ENCODE results near the gene BRF1. TPM values are rescaled to one million over a fixed set of nuclear protein-coding genes. Genes with fewer than 3 reads are reported as not detected.

BRF1 gene
- total RNA-seq, 1 donor from 2014 or later = 44.0 TPM

DNA sequence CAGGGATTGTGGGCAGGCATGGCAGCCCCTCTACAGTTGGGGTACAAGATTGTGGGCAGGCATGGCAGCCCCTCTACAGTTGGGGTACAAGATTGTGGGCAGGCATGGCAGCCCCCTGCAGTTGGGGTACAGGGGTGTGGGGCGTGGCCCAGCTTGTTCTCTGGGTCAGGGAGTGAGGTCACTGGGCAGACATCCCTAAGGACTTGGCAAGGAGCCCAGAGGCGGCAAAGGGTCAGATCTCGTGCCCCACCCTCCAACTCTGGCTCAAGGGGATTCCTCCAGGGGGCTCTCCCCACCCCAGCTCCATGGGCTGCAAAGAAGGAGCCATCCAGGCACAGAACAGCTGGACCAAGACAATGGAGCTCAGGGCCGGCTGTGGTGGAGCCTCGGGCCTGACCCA is 93.9 kb downstream of the BRF1 start:
- no peaks in the 10 kb centered on the region for H3K9me3 Mint-ChIP-seq
- no peak for DNase-seq (ENCODE audit: low spot score)
- no peaks in the 10 kb centered on the region for H3K27me3 Mint-ChIP-seq (ENCODE audit: low read depth)
- H3K27ac Mint-ChIP-seq = no peak overlapping the region
- no peak overlapping the region for H3K4me3 Mint-ChIP-seq (ENCODE audit: low read depth)
- intact Hi-C loops (cut with micrococcal nuclease) = no loop called here
- peaks cover 2% of the 10 kb centered on the region for H3K4me1 Mint-ChIP-seq (ENCODE audit: low read depth)
- no peaks in the 10 kb centered on the region for H3K36me3 Mint-ChIP-seq (ENCODE audit: low read depth)

DNA sequence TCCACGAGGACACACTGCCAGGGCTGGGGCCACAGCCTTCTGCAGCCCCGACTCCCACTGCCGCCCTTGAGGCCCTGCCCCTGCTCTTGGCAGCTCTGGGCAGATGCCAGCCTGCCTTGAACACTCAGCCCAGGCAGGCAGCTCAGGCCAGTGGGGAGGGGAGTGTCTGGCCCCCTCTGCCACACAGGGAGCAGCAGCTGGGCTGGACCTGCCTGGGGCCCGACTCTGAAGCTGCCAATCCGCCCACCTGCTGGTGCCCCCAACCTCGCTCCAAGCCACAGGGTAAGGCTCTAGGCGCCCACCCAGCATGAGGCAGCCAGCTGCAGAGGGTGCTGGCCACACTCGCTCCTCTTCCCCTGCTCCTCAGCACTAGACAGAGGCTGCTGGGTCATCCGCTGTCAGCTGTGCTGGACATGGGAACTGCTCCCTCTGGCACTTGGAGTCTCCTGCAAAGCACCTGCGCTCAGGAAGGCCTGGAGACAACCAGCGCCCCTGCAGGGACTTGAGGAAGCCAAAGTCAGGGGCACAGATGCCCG is 95.1 kb downstream of the BRF1 start:
- intact Hi-C loops (cut with micrococcal nuclease) = loop anchor here (2.0 kb wide), 1 partner anchor 25 kb away; the partner anchor contains the start of gene NUDT14
- Mint-ChIP-seq H3K36me3 (ENCODE audit: low read depth) (no peaks in the 10 kb centered on the region), H3K4me3 (ENCODE audit: low read depth) (no peak overlapping the region), H3K9me3 (no peaks in the 10 kb centered on the region), H3K27me3 (ENCODE audit: low read depth) (no peaks in the 10 kb centered on the region), H3K27ac (no peak overlapping the region), H3K4me1 (ENCODE audit: low read depth) (peaks cover 6% of the 10 kb centered on the region)
- DNase-seq (ENCODE audit: low spot score) = no peak

DNA sequence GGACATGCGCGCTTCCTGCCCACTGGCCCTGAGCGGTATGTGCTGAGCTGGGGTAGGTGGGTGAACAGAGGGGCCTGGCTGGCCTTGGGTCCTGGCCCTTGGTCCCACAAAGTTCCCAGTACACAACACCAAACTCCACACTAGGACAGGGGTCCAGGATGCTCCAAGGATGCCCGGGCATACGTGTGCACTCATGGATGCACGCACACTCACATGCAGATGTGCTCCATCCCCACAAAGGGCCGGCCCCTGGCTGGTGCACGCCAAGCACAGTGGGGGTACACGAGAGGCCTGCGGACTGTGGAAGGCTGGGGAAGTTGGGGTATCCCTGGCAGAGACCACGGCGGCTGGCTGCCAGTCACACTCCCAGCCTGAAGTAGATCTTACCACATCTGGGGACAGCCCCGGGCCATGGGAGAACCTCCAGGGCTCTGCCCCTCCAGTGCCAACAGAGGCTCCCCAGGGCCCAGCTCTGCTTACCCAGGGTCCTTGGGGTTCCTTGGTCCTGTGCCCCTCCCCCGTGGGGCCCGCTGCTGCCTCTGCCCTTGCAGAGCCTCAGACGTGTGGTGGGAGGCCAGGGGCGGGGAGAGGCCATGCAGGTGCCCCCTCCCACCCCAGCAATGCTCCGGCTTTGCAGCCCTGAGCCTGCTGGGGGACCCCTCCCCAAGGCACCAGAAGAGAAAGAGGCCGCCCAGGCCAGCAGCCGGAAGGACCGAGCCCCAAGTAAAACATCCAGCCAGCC is 95.7 kb downstream of the BRF1 start:
- Mint-ChIP-seq H3K4me3 (ENCODE audit: low read depth) (no peak overlapping the region), H3K27ac (no peak overlapping the region), H3K36me3 (ENCODE audit: low read depth) (no peaks in the 10 kb centered on the region), H3K27me3 (ENCODE audit: low read depth) (no peaks in the 10 kb centered on the region), H3K4me1 (ENCODE audit: low read depth) (peaks cover 6% of the 10 kb centered on the region), H3K9me3 (no peaks in the 10 kb centered on the region)
- no peak for DNase-seq (ENCODE audit: low spot score)
- intact Hi-C loops (cut with micrococcal nuclease) = loop anchor here (2.0 kb wide), 1 partner anchor 24 kb away; the partner anchor contains the start of gene NUDT14

DNA sequence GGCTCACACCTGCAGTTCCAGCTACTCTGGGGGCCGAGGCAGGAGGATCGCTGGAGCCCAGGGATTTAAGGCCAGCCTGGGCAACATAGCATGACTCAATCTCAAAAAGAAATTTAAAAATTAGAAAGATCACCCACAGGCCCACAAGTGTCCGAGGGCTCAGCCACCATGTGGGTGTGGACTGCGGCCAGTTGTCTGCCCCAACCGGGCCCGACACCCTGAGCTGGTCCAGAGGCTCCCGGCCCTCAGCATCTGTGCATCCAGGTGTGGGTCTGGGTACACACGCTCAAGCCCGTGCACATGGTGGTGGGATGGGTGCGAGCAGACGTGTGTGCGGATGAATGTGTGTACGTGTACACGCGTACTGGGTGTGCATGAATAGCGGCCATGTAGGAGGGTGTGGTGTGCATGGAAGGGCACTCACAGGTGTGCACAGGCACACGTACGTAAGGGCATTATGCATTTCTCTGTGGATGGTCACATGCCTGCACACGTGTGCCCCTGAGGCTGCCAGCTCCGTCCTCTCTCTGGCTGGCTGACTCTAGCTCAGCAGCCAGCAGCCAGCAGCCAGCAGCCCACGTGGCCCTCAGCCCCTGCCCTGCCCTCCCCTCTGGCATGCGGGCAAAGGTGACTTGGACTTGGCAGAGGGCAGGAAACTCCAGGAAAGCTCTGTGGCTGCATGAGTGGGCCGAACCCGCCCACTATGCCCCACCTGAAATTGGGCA is 96.4 kb downstream of the BRF1 start:
- Mint-ChIP-seq H3K9me3 (no peaks in the 10 kb centered on the region), H3K27me3 (ENCODE audit: low read depth) (no peaks in the 10 kb centered on the region), H3K27ac (no peak overlapping the region), H3K4me3 (ENCODE audit: low read depth) (no peak overlapping the region), H3K36me3 (ENCODE audit: low read depth) (no peaks in the 10 kb centered on the region), H3K4me1 (ENCODE audit: low read depth) (peaks cover 6% of the 10 kb centered on the region)
- intact Hi-C loops (cut with micrococcal nuclease) = loop anchor here (2.0 kb wide), 1 partner anchor 24 kb away; the partner anchor contains the start of gene NUDT14
- DNase-seq (ENCODE audit: low spot score) = no peak

DNA sequence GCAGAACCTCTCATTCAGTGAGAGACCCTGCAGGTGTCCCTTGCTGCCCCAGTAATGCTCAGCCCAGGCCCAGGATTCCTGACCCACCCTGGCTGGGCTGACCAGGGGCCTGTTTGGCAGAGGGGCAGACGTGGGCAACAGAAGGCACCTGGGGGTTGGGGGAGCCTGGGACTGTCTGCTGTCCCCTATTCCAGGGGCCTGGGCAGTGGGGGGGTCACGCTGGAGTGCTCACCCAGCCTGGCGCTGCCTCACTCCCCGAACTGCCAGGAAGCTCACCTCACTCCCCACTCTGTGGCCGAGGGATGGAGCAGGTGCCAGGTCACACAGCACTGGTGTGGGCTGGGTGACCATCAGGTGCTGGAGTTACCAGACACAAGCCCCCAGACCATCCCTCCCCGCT is 97.1 kb downstream of the BRF1 start:
- H3K9me3 Mint-ChIP-seq = no peaks in the 10 kb centered on the region
- no peaks in the 10 kb centered on the region for H3K36me3 Mint-ChIP-seq (ENCODE audit: low read depth)
- peaks cover 6% of the 10 kb centered on the region for H3K4me1 Mint-ChIP-seq (ENCODE audit: low read depth)
- no peak overlapping the region for H3K4me3 Mint-ChIP-seq (ENCODE audit: low read depth)
- H3K27me3 Mint-ChIP-seq (ENCODE audit: low read depth) = peaks cover 3% of the 10 kb centered on the region
- intact Hi-C loops (cut with micrococcal nuclease) = loop anchor here (1.0 to 2.0 kb wide), 2 partner anchors 23 to 149 kb away; partner anchors contain the start of gene NUDT14
- no peak for DNase-seq (ENCODE audit: low spot score)
- H3K27ac Mint-ChIP-seq = no peak overlapping the region

DNA sequence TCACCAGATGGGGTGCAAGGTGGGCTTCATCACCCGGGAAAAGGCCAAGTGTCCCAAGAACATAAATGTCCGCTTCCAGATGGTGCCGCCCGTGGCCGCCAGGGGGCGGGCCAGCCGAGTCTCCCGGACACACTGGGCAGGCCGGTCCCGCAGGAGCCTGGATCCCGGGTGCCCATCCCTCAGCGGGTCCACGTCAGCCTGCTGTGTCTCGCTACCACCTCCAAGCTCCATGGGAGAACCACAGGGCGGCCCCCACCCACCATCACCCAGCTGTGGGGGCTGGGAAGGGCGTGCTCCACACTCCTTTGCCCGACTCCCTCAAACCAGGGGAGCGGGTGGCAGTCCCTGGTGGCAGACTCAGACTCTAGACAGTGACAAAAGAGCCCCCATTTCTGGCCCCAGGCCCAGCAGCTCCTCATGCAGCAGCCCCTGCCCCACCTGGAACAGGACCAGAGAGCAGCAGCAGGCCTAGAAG is 97.7 kb downstream of the BRF1 start:
- Mint-ChIP-seq H3K27ac (no peak overlapping the region), H3K4me1 (ENCODE audit: low read depth) (peaks cover 6% of the 10 kb centered on the region), H3K27me3 (ENCODE audit: low read depth) (peaks cover 6% of the 10 kb centered on the region), H3K36me3 (ENCODE audit: low read depth) (no peaks in the 10 kb centered on the region), H3K4me3 (ENCODE audit: low read depth) (no peak overlapping the region), H3K9me3 (no peaks in the 10 kb centered on the region)
- peak; percentile 49 for DNase-seq (ENCODE audit: low spot score)
- intact Hi-C loops (cut with micrococcal nuclease) = loop anchor here (1.0 kb wide), 1 partner anchor 149 kb away; no protein-coding TSS in a partner anchor

DNA sequence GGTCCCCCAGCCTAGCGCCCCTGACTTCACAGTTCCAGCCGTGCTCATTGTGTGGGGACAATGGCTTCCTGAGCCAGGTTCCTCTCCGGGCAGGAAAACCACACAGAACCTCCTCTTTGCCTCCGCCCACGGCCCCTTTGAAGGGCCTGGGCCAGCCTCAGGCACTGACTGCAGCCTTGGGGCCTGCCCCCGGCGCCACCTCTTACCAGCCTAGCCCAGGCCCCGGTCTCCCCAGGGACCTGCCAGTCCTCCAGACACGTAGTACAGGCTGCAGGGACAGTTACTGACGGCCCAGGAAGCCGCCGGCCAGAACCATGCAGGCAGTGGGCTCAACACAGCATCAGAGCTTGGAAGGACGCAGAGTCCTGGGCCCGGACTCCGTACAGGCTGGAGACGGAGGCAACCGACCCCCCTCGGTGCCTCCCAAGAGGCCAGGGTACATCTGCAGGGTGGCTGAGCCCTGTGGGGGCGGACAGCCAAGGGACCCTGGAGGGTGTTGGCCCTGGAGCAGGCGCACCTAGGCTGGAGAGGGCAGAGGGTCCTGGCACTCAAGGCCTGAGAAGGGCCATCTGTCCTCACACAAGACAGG is 98.8 kb downstream of the BRF1 start:
- H3K27me3 Mint-ChIP-seq (ENCODE audit: low read depth) = peaks cover 12% of the 10 kb centered on the region
- H3K27ac Mint-ChIP-seq = no peak overlapping the region

DNA sequence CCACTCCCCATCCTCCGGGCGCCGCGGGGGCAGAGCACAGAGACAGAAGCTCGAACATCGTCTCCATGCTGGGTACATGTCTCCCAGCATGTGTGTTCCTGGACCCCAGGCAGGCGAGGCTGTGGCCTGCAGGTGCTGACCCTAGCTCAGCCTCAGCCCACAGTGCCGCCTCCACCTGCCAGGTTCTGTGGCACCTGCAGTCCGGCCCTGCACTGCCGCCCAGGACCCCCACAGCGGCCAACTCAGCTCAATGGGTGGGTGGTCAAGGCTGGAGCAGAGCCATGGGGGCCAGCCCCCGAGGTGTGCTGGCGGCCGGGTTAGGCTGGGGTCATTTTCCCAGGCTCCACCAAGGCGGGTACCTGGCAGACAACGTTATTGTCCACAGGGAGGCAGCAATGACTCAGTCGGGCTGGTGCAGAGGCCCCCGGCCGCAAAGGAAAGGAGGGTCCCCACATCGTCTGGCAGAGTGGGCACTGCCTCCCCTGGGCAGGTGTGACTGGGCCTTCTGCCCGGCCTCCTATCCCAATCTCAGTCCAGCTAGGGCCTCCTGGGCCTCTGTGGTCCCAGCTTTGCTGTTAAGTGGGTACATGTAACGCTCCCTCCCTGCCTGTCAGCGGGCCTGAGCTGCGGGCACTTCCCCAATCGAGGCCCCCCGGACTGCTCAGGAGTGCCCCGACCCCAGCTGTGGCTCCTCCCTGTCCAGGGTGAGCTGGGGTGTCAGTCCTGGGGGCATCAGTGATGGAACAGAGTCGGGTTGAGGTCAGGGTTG is 99.5 kb downstream of the BRF1 start:
- Mint-ChIP-seq H3K36me3 (ENCODE audit: low read depth) (no peaks in the 10 kb centered on the region), H3K9me3 (no peaks in the 10 kb centered on the region), H3K4me1 (ENCODE audit: low read depth) (peaks cover 6% of the 10 kb centered on the region), H3K27me3 (ENCODE audit: low read depth) (peaks cover 12% of the 10 kb centered on the region), H3K4me3 (ENCODE audit: low read depth) (no peak overlapping the region), H3K27ac (no peak overlapping the region)
- intact Hi-C loops (cut with micrococcal nuclease) = no loop called here
- DNase-seq (ENCODE audit: low spot score) = no peak

More for the DNA sequence above, 98.8 kb downstream of the BRF1 start:
- no peaks in the 10 kb centered on the region for H3K36me3 Mint-ChIP-seq (ENCODE audit: low read depth)
- H3K4me3 Mint-ChIP-seq (ENCODE audit: low read depth) = no peak overlapping the region
- no peaks in the 10 kb centered on the region for H3K9me3 Mint-ChIP-seq
- intact Hi-C loops (cut with micrococcal nuclease) = no loop called here
- H3K4me1 Mint-ChIP-seq (ENCODE audit: low read depth) = peaks cover 6% of the 10 kb centered on the region
- no peak for DNase-seq (ENCODE audit: low spot score)

DNA sequence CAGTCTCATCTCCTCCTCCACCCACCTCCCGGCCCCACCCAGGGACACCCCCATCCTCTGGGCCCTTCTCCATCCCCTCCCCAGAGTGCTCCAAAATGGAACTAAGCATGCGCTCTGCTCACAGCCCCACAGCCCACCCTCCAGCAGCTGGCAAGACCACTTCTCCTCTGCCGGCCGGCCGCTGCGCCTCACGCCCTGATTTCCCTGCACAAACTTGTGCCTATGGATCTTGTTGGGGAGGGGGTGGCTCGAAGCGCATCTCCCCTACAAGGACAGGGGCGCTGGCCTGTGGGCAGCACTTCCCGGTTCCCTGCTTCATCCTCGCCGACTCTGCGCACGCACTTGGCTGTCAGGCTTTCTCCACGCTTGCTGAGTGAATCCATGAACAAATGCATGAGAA is 100.2 kb downstream of the BRF1 start:
- DNase-seq (ENCODE audit: low spot score) = no peak
- Mint-ChIP-seq H3K9me3 (no peaks in the 10 kb centered on the region), H3K4me1 (ENCODE audit: low read depth) (peaks cover 6% of the 10 kb centered on the region), H3K27ac (no peak overlapping the region), H3K36me3 (ENCODE audit: low read depth) (no peaks in the 10 kb centered on the region), H3K27me3 (ENCODE audit: low read depth) (peaks cover 18% of the 10 kb centered on the region), H3K4me3 (ENCODE audit: low read depth) (no peak overlapping the region)
- intact Hi-C loops (cut with micrococcal nuclease) = no loop called here

DNA sequence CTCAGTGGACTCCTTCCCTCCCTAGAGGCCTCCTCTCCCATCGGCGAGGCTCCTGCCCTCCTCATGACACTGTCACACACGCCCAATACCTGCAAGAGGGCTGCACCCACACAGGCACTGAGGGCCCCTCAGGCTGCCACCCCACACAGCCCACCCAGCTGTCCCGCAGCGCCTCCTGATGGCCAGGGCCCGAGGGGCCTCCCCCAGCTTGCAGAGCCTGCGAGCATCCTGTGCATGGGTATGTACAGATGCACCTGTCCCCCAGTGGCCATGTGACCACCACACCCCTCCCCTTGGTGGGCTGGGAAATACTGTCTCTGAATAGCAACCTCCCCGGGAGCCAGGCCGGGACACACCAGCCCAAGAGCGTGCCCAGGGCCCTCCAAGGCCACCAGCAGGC is 100.7 kb downstream of the BRF1 start:
- H3K4me1 Mint-ChIP-seq (ENCODE audit: low read depth) = peaks cover 6% of the 10 kb centered on the region
- intact Hi-C loops (cut with micrococcal nuclease) = no loop called here
- DNase-seq (ENCODE audit: low spot score) = no peak
- H3K36me3 Mint-ChIP-seq (ENCODE audit: low read depth) = no peaks in the 10 kb centered on the region
- no peaks in the 10 kb centered on the region for H3K9me3 Mint-ChIP-seq
- H3K27me3 Mint-ChIP-seq (ENCODE audit: low read depth) = peaks cover 22% of the 10 kb centered on the region
- H3K27ac Mint-ChIP-seq = no peak overlapping the region
- H3K4me3 Mint-ChIP-seq (ENCODE audit: low read depth) = no peak overlapping the region

DNA sequence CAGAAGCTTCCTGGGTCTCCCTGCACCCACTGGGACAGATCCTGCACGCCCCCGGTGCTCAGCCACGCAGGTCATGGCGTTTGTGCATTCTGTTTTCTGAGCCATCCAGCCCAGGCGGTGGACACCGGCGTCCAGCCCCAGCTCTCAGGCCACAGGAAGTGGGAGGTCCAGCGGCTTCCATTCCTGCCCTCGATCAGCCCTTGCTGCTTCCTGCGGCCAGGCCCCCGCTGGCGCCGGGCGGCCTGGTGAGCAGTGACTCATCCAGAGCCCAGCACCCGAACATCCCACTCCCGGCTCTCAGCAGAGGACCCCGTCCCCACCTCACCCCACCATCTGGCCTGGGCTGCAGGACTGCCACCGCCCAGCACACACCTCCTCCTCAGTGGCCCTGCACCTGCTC is 101.7 kb downstream of the BRF1 start:
- Mint-ChIP-seq H3K4me3 (ENCODE audit: low read depth) (no peak overlapping the region), H3K27ac (no peak overlapping the region), H3K4me1 (ENCODE audit: low read depth) (peaks cover 10% of the 10 kb centered on the region), H3K9me3 (no peaks in the 10 kb centered on the region), H3K36me3 (ENCODE audit: low read depth) (no peaks in the 10 kb centered on the region), H3K27me3 (ENCODE audit: low read depth) (peaks cover 27% of the 10 kb centered on the region)
- intact Hi-C loops (cut with micrococcal nuclease) = no loop called here
- no peak for DNase-seq (ENCODE audit: low spot score)

DNA sequence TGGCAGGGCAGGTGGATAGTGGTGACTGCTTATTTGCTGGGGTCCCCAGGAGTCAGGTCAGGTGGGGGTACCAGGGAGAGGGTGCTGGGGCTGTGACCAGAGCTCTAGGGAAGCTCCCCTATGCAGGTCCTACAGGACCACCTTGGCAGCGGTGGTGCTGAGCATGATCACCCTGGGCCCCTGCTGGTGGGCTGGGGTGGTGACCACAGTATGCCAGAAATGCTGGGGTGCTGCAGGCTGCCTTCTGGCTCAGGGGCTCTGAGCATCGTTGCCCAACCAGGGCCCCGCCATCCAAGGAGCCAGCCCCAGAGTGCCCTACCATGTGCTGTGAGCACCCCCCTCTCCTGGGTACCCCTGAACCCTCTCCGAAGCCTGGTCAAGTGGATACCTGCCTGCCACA is 102.2 kb downstream of the BRF1 start:
- H3K9me3 Mint-ChIP-seq = no peaks in the 10 kb centered on the region
- H3K36me3 Mint-ChIP-seq (ENCODE audit: low read depth) = no peaks in the 10 kb centered on the region
- H3K4me3 Mint-ChIP-seq (ENCODE audit: low read depth) = no peak overlapping the region
- intact Hi-C loops (cut with micrococcal nuclease) = no loop called here
- H3K4me1 Mint-ChIP-seq (ENCODE audit: low read depth) = peaks cover 12% of the 10 kb centered on the region
- no peak for DNase-seq (ENCODE audit: low spot score)
- peaks cover 27% of the 10 kb centered on the region for H3K27me3 Mint-ChIP-seq (ENCODE audit: low read depth)
- no peak overlapping the region for H3K27ac Mint-ChIP-seq

Data from activated T-helper 2 cell treated with anti-CD3 and anti-CD28 coated beads, Interferon-gamma antibody, Interleukin-2, Interleukin-4, amounts not matched to agents 10 μg/mL and 5 μg/mL and 100 μg/mL, durations not matched to agents 14 hours and 24 hours and 36 hours (primary cell).